NB4 (cell line): Measurements from ENCODE around the gene CDRT4.

ENCODE experiments used
- DNase-seq: peaks from one replicate; pipeline ENCODE4 v3.0.0; 2010; ENCODE audit warnings: low read depth
- H3K4me3 ChIP-seq: one replicate; pipeline ENCODE4 v1.5.1; 2011; ENCODE audit warnings: mild to moderate bottlenecking, low read depth, low read length, moderate library complexity
- CTCF ChIP-seq: IDR thresholded peaks from one replicate; pipeline ENCODE4 v1.5.1; 2012; ENCODE audit warnings: low read depth, low read length
- MYC ChIP-seq: IDR thresholded peaks from 2 replicates; pipeline ENCODE4 v1.6.1; 2011; ENCODE audit warnings: low read depth, low read length
- POLR2A ChIP-seq: IDR thresholded peaks from 2 replicates; pipeline ENCODE4 v1.6.1; 2011; ENCODE audit warnings: mild to moderate bottlenecking; ENCODE audit not compliant: insufficient read length; ENCODE audit errors: extremely low read depth
- TF ChIP-seq, protein P1 (sequence below): IDR thresholded peaks from 2 replicates; pipeline ENCODE4 v1.6.1; 2011; ENCODE audit warnings: low read depth, low read length

CDRT4 gene

GRCh38 chr17:15492186-15492585, 24.8 kb upstream of the CDRT4 start:
- TF ChIP-seq MYC (no peak), POLR2A (no peak), CTCF (no peak)
- TF ChIP-seq, protein P1, sequence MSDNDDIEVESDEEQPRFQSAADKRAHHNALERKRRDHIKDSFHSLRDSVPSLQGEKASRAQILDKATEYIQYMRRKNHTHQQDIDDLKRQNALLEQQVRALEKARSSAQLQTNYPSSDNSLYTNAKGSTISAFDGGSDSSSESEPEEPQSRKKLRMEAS: no peak
- no peak overlapping the region for H3K4me3 ChIP-seq
- DNase-seq: no peak

DNA sequence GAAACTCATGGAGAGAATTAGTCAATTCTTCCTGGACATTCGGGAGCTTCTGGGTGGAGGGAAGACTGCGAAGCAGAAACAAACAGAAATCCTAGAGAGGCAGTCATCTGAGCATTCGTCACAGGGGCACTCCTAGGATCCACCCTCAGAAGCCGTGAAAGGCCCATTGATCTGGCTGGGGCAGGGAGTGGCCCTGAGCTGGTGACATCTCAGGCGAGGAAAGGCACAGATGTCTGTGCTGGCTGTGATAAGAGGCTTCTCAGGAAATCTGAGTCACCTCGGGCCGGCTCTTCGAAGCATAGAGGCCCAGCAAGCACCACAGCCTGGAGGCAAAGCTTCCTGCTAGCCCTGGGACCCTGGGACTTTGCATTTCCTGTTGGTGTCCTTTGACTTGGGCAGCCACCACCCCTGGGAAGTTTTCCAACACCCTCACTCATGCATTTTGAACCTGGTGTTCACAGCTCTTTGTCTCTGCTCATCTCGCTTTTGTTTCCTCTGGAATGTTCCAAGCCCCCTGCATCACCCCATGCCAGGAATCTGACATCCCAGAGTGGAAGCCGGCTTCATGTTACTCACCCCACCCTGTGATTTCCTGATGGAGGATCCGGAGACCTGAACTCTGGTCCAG, 23.3 kb upstream of the CDRT4 start:
- H3K4me3 ChIP-seq: no peak overlapping the region
- DNase-seq: peak; percentile 14
- TF ChIP-seq POLR2A: no peak

GRCh38 chr17:15488557-15488956, 21.1 kb upstream of the CDRT4 start:
- TF ChIP-seq, protein P1: no peak
- no peak for TF ChIP-seq POLR2A
- TF ChIP-seq CTCF: no peak
- TF ChIP-seq MYC: no peak
- no peak overlapping the region for H3K4me3 ChIP-seq
- no peak for DNase-seq

DNA sequence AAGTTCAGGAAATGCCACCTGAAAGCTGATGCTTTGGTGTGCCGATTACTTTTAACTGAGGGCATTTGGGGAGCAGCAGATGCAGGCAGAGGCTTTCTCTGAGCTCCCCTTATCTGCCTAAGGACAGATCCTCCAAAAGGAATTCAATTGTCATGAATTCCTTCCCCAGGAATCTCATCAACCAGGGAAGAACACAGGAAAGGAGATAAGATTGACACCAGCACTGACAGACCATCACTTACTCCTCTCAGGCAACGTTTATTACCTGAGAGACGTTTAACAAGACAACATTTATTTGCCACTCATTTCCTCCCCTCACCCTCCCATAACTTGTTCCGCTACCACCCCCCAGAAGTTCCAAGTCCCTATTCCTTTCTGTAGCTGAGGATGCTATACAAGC, 17.6 kb upstream of the CDRT4 start:
- H3K4me3 ChIP-seq: no peak overlapping the region
- TF ChIP-seq POLR2A: no peak
- no peak for DNase-seq

GRCh38 chr17:15483431-15483830, 16.0 kb upstream of the CDRT4 start:
- DNase-seq: no peak
- TF ChIP-seq MYC (no peak), POLR2A (no peak), CTCF (no peak)
- TF ChIP-seq, protein P1: no peak
- no peak overlapping the region for H3K4me3 ChIP-seq

DNA sequence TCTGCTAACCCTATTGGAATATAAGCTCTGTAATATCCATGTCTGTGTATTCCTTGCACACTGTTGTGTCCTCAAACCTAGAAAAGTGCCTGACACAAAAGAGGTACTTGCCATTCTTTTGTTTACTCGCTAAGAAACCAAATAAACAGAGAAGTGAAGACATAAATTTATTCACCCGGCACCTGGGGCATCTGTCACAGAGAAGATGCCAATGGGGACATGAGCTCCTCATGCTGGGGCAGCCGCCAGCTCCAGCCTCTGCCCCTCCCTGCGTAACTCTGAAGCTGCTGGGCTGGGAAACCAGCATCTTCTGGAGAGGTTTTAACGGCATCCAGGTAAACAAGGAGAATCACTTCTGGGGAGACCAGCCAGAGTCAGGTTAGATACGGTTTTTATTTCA, 15.1 kb upstream of the CDRT4 start:
- no peak for TF ChIP-seq POLR2A
- no peak for TF ChIP-seq MYC
- no peak for TF ChIP-seq CTCF
- TF ChIP-seq, protein P1: no peak
- H3K4me3 ChIP-seq: no peak overlapping the region
- no peak for DNase-seq

DNA sequence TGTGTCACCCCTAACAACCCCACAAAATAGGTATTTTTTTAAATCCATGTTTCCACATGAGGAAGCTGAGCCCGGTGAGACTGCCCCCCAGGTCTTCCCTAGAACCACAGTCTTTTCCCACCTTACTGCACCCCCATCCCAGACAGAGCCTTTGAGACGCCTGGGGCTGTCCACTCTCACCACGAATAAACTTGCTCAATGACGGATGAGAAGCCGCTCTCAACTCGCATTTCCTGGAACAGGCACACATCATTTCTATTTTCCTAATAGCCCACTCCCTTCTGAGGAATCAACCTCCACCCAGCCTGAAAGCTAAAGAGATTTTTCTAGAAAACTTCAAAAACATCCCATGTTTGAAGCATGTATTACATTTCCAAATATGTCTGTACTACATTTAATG, 14.1 kb upstream of the CDRT4 start:
- H3K4me3 ChIP-seq: no peak overlapping the region
- TF ChIP-seq, protein P1: no peak
- TF ChIP-seq CTCF: no peak
- no peak for TF ChIP-seq MYC
- no peak for TF ChIP-seq POLR2A

More for the DNA sequence above, 14.1 kb upstream of the CDRT4 start:
- DNase-seq: no peak
